CD14-positive monocyte (primary cell): ENCODE results near the gene ADK. TPM values are rescaled to one million over a fixed set of nuclear protein-coding genes. Genes with fewer than 3 reads are reported as not detected.
A peak's percentile ranks its signal among the peaks of the same experiment; 100 is the strongest.

Source experiments
- DNase-seq, 3 donors: peaks; one replicate each; pipeline ENCODE4 v3.0.0-alpha.2; 2011 to 2022
- H2AFZ ChIP-seq: 2 replicates; pipeline ENCODE4 v1.6.0; 2012; ENCODE audit warnings: mild to moderate bottlenecking, low read depth, low read length, inconsistent platforms; ENCODE audit not compliant: insufficient read depth, poor library complexity, severe bottlenecking
- H3K27ac ChIP-seq, 2 donors: 1 replicate in 1 of 2; 2 replicates in 1 of 2; pipeline ENCODE4 v1.5.1; 2012 to 2013; ENCODE audit warnings: low read length in 2 of 2, control low read depth in 1 of 2, inconsistent platforms in 1 of 2, low read depth in 1 of 2, mild to moderate bottlenecking in 1 of 2
- H3K27me3 ChIP-seq, 2 donors: one replicate each; pipeline versions ENCODE4 v1.6.0 to v1.6.1; 2011 to 2013; ENCODE audit warnings: low read length in 2 of 2; ENCODE audit not compliant: control insufficient read depth in 2 of 2, insufficient read depth in 2 of 2
- H3K36me3 ChIP-seq, 2 donors: replicated peaks in 1 of 2; 1 replicate in 1 of 2; 2 replicates in 1 of 2; pipeline versions ENCODE4 v1.5.1 to v1.6.1; 2012 to 2013; ENCODE audit warnings: low read length in 2 of 2, control low read depth in 1 of 2, inconsistent platforms in 1 of 2, mild to moderate bottlenecking in 1 of 2; ENCODE audit not compliant: insufficient read depth in 2 of 2, control insufficient read depth in 1 of 2
- H3K4me1 ChIP-seq, 2 donors: 1 replicate in 1 of 2; 2 replicates in 1 of 2; pipeline versions ENCODE4 v1.5.1 to v1.6.1; 2012 to 2013; ENCODE audit warnings: low read length in 2 of 2, control low read depth in 1 of 2, inconsistent platforms in 1 of 2, mild to moderate bottlenecking in 1 of 2, moderate library complexity in 1 of 2; ENCODE audit not compliant: insufficient read depth in 2 of 2, control insufficient read depth in 1 of 2
- H3K4me2 ChIP-seq: replicated peaks from 2 replicates; pipeline ENCODE3; 2012; ENCODE audit warnings: low read length, moderate library complexity, mild to moderate bottlenecking; ENCODE audit not compliant: poor library complexity, severe bottlenecking; ENCODE audit errors: extremely low read depth
- H3K4me3 ChIP-seq, 3 experiments: fragments of 200-600 bp in 1 of 3; sonication (generic) in 1 of 3; replicated peaks in 1 of 3; 1 replicate in 2 of 3; 2 replicates in 1 of 3; pipeline ENCODE4 v1.5.1; 2011 to 2013; ENCODE audit warnings: low read length in 3 of 3, mild to moderate bottlenecking in 3 of 3, control low read depth in 2 of 3, low read depth in 2 of 3, inconsistent platforms in 1 of 3, moderate library complexity in 1 of 3
- H3K79me2 ChIP-seq: 2 replicates; pipeline ENCODE4 v1.6.0; 2012; ENCODE audit warnings: mild to moderate bottlenecking, control low read depth, inconsistent platforms, low read length, moderate library complexity; ENCODE audit not compliant: insufficient read depth
- H3K9ac ChIP-seq: 2 replicates; pipeline ENCODE4 v1.6.0; 2017; ENCODE audit warnings: low read length, mild to moderate bottlenecking; ENCODE audit not compliant: insufficient read depth, poor library complexity, severe bottlenecking
- H3K9me3 ChIP-seq, 2 donors: replicated peaks in 1 of 2; 1 replicate in 1 of 2; 2 replicates in 1 of 2; pipeline versions ENCODE4 v1.5.1 to v1.6.1; 2012 to 2013; ENCODE audit warnings: low read length in 2 of 2, control low read depth in 1 of 2; ENCODE audit not compliant: control insufficient read depth in 1 of 2, insufficient read depth in 1 of 2
- H4K20me1 ChIP-seq: 2 replicates; pipeline ENCODE4 v1.6.0; 2012; ENCODE audit warnings: mild to moderate bottlenecking, low read length, control low read depth, moderate library complexity; ENCODE audit not compliant: insufficient read depth
- H3K27ac Mint-ChIP-seq, 7 donors: one replicate each; pipeline ENCODE4 v1.8.0; 2020; ENCODE audit warnings: mild to moderate bottlenecking in 7 of 7, mixed read lengths in 7 of 7, moderate library complexity in 6 of 7, inconsistent platforms in 2 of 7
- H3K27me3 Mint-ChIP-seq, 3 donors: one replicate each; pipeline ENCODE4 v1.8.0; 2021 to 2022; ENCODE audit warnings: low read depth in 3 of 3, mild to moderate bottlenecking in 3 of 3, mixed read lengths in 3 of 3, moderate library complexity in 3 of 3, inconsistent platforms in 1 of 3
- H3K36me3 Mint-ChIP-seq, 2 donors: one replicate each; pipeline ENCODE4 v1.8.0; 2020; ENCODE audit warnings: mixed read lengths in 2 of 2, inconsistent platforms in 1 of 2, mild to moderate bottlenecking in 1 of 2
- H3K4me1 Mint-ChIP-seq: one replicate; pipeline ENCODE4 v1.8.0; 2020; ENCODE audit warnings: mild to moderate bottlenecking, mixed read lengths
- H3K4me3 Mint-ChIP-seq, 2 donors: one replicate each; pipeline ENCODE4 v1.8.0; 2020; ENCODE audit warnings: mild to moderate bottlenecking in 2 of 2, mixed read lengths in 2 of 2, moderate library complexity in 1 of 2
- H3K9me3 Mint-ChIP-seq, 7 donors: one replicate each; pipeline ENCODE4 v1.8.0; 2020 to 2022; ENCODE audit warnings: mixed read lengths in 7 of 7, mild to moderate bottlenecking in 6 of 7, moderate library complexity in 6 of 7, inconsistent platforms in 2 of 7
- WGBS: methylation state at CpG from one replicate; pipeline ENCODE4 v1.1.5; 2013; ENCODE audit warnings: missing lambda C conversion rate; ENCODE audit not compliant: insufficient coverage; 5-methylcytosine and 5-hydroxymethylcytosine counted together
- intact Hi-C, 2 donors: fragments of 100-400 bp; cut with micrococcal nuclease; formaldehyde crosslinking; loops; one replicate each; pipeline versions ENCODE4 v1.15.0 to v1.15.1; 2023
- polyA plus RNA-seq, 3 donors: library from polyadenylated mRNA; depleted of rRNA in 1 of 3; unstranded in 2 of 3; stranded (reverse) in 1 of 3; fragments of 300-500 nt in 2 of 3; fragments of >200 nt in 1 of 3; fragmentation: Illumina TruSeq in 2 of 3; gene quantifications; 1 replicate in 2 of 3; 2 replicates in 1 of 3; pipeline ENCODE4 v1.2.3, GENCODE V29; 2012 to 2021
- TF ChIP-seq, protein P1 (sequence below): fragments of 200-600 bp; IDR thresholded peaks from one replicate; pipeline ENCODE4 v1.8.0; 2022; ENCODE audit warnings: antibody characterized with exemption, mild to moderate bottlenecking

Gene ADK
- polyA plus RNA-seq, 3 donors = 6.4 to 38.2 (median 35.7) TPM

DNA sequence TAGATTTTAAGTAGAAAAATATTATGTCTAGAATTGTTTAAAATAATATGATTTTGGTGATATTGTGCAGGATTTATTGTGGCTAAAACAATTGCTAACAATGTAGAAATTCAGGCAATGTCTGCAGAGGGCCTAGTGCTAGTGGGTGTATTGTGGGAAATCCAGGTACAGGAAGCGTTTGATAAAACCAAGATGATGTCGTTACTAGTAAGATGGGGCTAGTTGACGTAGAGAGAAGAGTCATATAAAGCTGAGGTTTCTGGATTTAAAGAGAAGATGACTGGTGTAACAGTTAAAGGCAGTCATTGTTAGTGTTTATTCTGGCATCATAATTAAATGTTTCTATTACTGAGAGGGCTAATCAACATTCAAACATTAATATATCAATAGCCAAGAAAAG lies 43.5 kb downstream of the ADK start:
- Mint-ChIP-seq H3K27ac (peak overlapping the region in 1 of 7 donors; percentile 7), H3K27me3 (no peaks in the 10 kb centered on the region), H3K4me3 (no peak overlapping the region), H3K9me3 (no peaks in the 10 kb centered on the region), H3K4me1 (peaks cover 43% of the 10 kb centered on the region), H3K36me3 (no peaks in the 10 kb centered on the region)
- Histone ChIP-seq H3K9ac (no peak overlapping the region), H3K4me1 (peaks cover 24 to 27% of the 10 kb centered on the region in 2 donors), H3K27ac (no peak overlapping the region), H3K36me3 (no peaks in the 10 kb centered on the region), H3K4me3 (no peak overlapping the region), H2AFZ (no peak overlapping the region), H4K20me1 (no peaks in the 10 kb centered on the region), H3K79me2 (peaks cover 83% of the 10 kb centered on the region), H3K9me3 (no peaks in the 10 kb centered on the region), H3K4me2 (no peak overlapping the region), H3K27me3 (no peaks in the 10 kb centered on the region)
- no peak for DNase-seq
- TF ChIP-seq, protein P1, sequence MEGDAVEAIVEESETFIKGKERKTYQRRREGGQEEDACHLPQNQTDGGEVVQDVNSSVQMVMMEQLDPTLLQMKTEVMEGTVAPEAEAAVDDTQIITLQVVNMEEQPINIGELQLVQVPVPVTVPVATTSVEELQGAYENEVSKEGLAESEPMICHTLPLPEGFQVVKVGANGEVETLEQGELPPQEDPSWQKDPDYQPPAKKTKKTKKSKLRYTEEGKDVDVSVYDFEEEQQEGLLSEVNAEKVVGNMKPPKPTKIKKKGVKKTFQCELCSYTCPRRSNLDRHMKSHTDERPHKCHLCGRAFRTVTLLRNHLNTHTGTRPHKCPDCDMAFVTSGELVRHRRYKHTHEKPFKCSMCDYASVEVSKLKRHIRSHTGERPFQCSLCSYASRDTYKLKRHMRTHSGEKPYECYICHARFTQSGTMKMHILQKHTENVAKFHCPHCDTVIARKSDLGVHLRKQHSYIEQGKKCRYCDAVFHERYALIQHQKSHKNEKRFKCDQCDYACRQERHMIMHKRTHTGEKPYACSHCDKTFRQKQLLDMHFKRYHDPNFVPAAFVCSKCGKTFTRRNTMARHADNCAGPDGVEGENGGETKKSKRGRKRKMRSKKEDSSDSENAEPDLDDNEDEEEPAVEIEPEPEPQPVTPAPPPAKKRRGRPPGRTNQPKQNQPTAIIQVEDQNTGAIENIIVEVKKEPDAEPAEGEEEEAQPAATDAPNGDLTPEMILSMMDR = no peak
- intact Hi-C loops = no loop called here
- 80% methylated on average over 2 of the region's 3 CpGs for WGBS

DNA sequence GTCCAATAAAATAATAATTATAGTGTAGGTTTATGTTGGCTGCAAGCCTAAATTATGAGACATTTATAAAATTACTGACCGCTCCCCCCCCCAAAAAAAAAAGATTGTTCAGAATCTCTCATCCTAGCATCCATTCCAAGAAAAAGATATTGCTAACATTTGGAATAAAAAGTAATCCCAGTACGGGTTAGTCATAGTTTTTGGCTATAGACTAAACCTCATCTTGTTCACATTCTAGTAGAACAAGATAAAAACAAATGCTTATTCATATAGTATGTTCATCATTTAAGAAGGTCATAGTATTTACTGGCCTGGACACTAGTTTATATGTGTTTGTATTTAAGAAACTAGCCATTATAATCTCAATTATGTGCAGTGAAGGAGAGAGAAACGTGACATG lies 44.0 kb downstream of the ADK start:
- Histone ChIP-seq H4K20me1 (no peaks in the 10 kb centered on the region), H3K79me2 (peaks cover 82% of the 10 kb centered on the region), H3K27me3 (no peaks in the 10 kb centered on the region), H2AFZ (no peak overlapping the region), H3K36me3 (no peaks in the 10 kb centered on the region), H3K4me3 (no peak overlapping the region), H3K9ac (no peak overlapping the region), H3K27ac (no peak overlapping the region), H3K4me1 (peaks cover 23% of the 10 kb centered on the region in 2 donors), H3K4me2 (no peak overlapping the region), H3K9me3 (no peaks in the 10 kb centered on the region)
- Mint-ChIP-seq H3K27ac (no peak overlapping the region), H3K4me1 (peaks cover 38% of the 10 kb centered on the region), H3K9me3 (no peaks in the 10 kb centered on the region), H3K27me3 (no peaks in the 10 kb centered on the region), H3K4me3 (no peak overlapping the region), H3K36me3 (no peaks in the 10 kb centered on the region)
- intact Hi-C loops = no loop called here
- TF ChIP-seq, protein P1 = no peak
- DNase-seq = no peak
- WGBS = no CpG with 5 or more reads among the region's 3 CpGs
